HCT116 (cell line): ENCODE measurements around the gene GRIA1. TPM values are rescaled to one million over a fixed set of nuclear protein-coding genes. Genes with fewer than 3 reads are reported as not detected.

Source experiments
- ATAC-seq: fragments of 200-7000 bp; cut with Tn5 transposase; 2 replicates; pipeline ENCODE4 v1.9.1; 2020; ENCODE audit warnings: mild to moderate bottlenecking, moderate library complexity
- BruUV-seq: library from RNA; stranded (reverse); fragments of 400-500 nt; replicated peaks from 2 replicates; lab custom pipeline; 2021; lab: Mats Ljungman, UMichigan
- CTCF ChIA-PET: fragments of 300-600 bp; sonication (Branson Sonifier 250); formaldehyde crosslinking; loops from one replicate; lab custom pipeline; 2021; ENCODE audit warnings: antibody characterized with exemption; lab: Charles Lee
- POLR2A ChIA-PET: fragments of 300-600, 350-600 bp; sonication (Branson Sonifier 250); formaldehyde crosslinking; loops from one replicate; lab custom pipeline; 2021; ENCODE audit warnings: antibody characterized with exemption; lab: Charles Lee
- RAD21 ChIA-PET, 2 experiments: fragments of 300-600 bp; sonication (Branson Sonifier 250); formaldehyde crosslinking; loops; one replicate each; lab custom pipeline; 2023; ENCODE audit warnings: low total read pairs in 2 of 2; ENCODE audit not compliant: uncharacterized antibody in 2 of 2, unreplicated experiment in 2 of 2, low non-redundant PET in 1 of 2; lab: Charles Lee
- DNase-seq: peaks from one replicate; pipeline ENCODE4 v3.0.0-alpha.2; 2010; ENCODE audit warnings: low read depth, low spot score
- H2AFZ ChIP-seq: fragments of 200-600 bp; shearing (Covaris generic), sonication (generic); 2 replicates; pipeline ENCODE4 v1.6.1; 2017; ENCODE audit warnings: low read depth, mixed run types, mixed read lengths, antibody characterized with exemption, low read length; ENCODE audit not compliant: poor library complexity, severe bottlenecking
- H3K27ac ChIP-seq: 2 replicates; pipeline ENCODE4 v1.5.1; 2012; ENCODE audit warnings: low read depth, low read length
- H3K27me3 ChIP-seq: fragments of 200-600 bp; sonication (generic); 2 replicates; pipeline ENCODE4 v1.6.1; 2016; ENCODE audit warnings: mixed run types, low read length, mixed read lengths; ENCODE audit not compliant: insufficient read depth
- H3K36me3 ChIP-seq, 2 experiments: fragments of 200-500 bp in 1 of 2; fragments of 200-600 bp in 1 of 2; sonication (Bioruptor generic) in 1 of 2; sonication (generic) in 1 of 2; 2 replicates each; pipeline versions ENCODE4 v1.5.1 to v1.6.1; 2014 to 2016; ENCODE audit warnings: low read length in 2 of 2, inconsistent platforms in 1 of 2, mixed read lengths in 1 of 2, mixed run types in 1 of 2; ENCODE audit not compliant: insufficient read depth in 2 of 2, control insufficient read depth in 1 of 2
- H3K4me1 ChIP-seq, 2 experiments: fragments of 200-600 bp in 1 of 2; sonication (generic) in 1 of 2; 2 replicates each; pipeline versions ENCODE4 v1.5.1 to v1.6.1; 2012 to 2017; ENCODE audit warnings: low read length in 2 of 2, inconsistent platforms in 1 of 2, mild to moderate bottlenecking in 1 of 2, mixed read lengths in 1 of 2, mixed run types in 1 of 2, moderate library complexity in 1 of 2; ENCODE audit not compliant: insufficient read depth in 2 of 2, control insufficient read depth in 1 of 2
- H3K4me2 ChIP-seq: fragments of 200-600 bp; sonication (generic); 2 replicates; pipeline ENCODE4 v1.6.1; 2017; ENCODE audit warnings: mixed run types, low read length, mixed read lengths
- H3K4me3 ChIP-seq, 2 experiments: fragments of 200-600 bp in 1 of 2; sonication (generic) in 1 of 2; replicated peaks in 1 of 2; 2 replicates each; pipeline ENCODE4 v1.5.1; 2011 to 2016; ENCODE audit warnings: low read length in 2 of 2, control low read depth in 1 of 2, low read depth in 1 of 2, mild to moderate bottlenecking in 1 of 2, mixed read lengths in 1 of 2, mixed run types in 1 of 2
- H3K79me2 ChIP-seq: fragments of 200-600 bp; sonication (generic); 2 replicates; pipeline ENCODE4 v1.6.1; 2017; ENCODE audit warnings: mild to moderate bottlenecking, mixed run types, low read length, moderate library complexity, mixed read lengths; ENCODE audit not compliant: insufficient read depth
- H3K9ac ChIP-seq: fragments of 200-600 bp; sonication (generic); 2 replicates; pipeline ENCODE4 v1.6.1; 2016; ENCODE audit warnings: low read length, mixed read lengths
- H3K9me2 ChIP-seq: fragments of 200-600 bp; sonication (generic), shearing (Covaris generic); 2 replicates; pipeline ENCODE4 v1.6.1; 2017; ENCODE audit warnings: mixed run types, mild to moderate bottlenecking, moderate library complexity; ENCODE audit not compliant: insufficient read depth
- H3K9me3 ChIP-seq, 2 experiments: fragments of 200-500 bp in 1 of 2; fragments of 200-600 bp in 1 of 2; sonication (Bioruptor generic) in 1 of 2; sonication (generic) in 1 of 2; 2 replicates each; pipeline ENCODE4 v1.6.1; 2014 to 2017; ENCODE audit warnings: low read length in 2 of 2, mixed read lengths in 2 of 2, inconsistent platforms in 1 of 2, low read depth in 1 of 2, mild to moderate bottlenecking in 1 of 2, mixed run types in 1 of 2, moderate library complexity in 1 of 2; ENCODE audit not compliant: control insufficient read depth in 1 of 2, insufficient read depth in 1 of 2
- H4K20me1 ChIP-seq: fragments of 200-600 bp; sonication (generic), shearing (Covaris generic); 2 replicates; pipeline ENCODE4 v1.6.1; 2017; ENCODE audit warnings: mixed run types, mild to moderate bottlenecking, moderate library complexity; ENCODE audit not compliant: insufficient read depth
- ATF3 ChIP-seq: IDR thresholded peaks from 2 replicates; pipeline ENCODE4 v1.6.1; 2012
- CEBPB ChIP-seq: IDR thresholded peaks from 2 replicates; pipeline ENCODE4 v1.6.1; 2012; ENCODE audit warnings: low read depth
- CTCF ChIP-seq, 3 experiments: fragments of 200-600 bp in 1 of 3; sonication (generic) in 1 of 3; IDR thresholded peaks in 2 of 3; conservative IDR thresholded peaks in 1 of 3; 2 replicates each; pipeline ENCODE4 v1.5.1; 2012 to 2017; ENCODE audit warnings: low read depth in 2 of 3, low read length in 2 of 3, antibody characterized with exemption in 1 of 3, borderline replicate concordance in 1 of 3, control low read depth in 1 of 3, mild to moderate bottlenecking in 1 of 3, mixed read lengths in 1 of 3, mixed run types in 1 of 3, moderate library complexity in 1 of 3; ENCODE audit not compliant: insufficient read depth in 1 of 3
- EGR1 ChIP-seq: IDR thresholded peaks from 2 replicates; pipeline ENCODE4 v1.6.1; 2012; ENCODE audit warnings: low read depth
- EZH2 ChIP-seq: fragments of 200-600 bp; sonication (generic); IDR thresholded peaks from 2 replicates; pipeline ENCODE4 v1.6.1; 2017; ENCODE audit warnings: antibody characterized with exemption, mixed run types
- FOSL1 ChIP-seq: IDR thresholded peaks from 2 replicates; pipeline ENCODE4 v1.6.1; 2012; ENCODE audit warnings: low read depth
- JUND ChIP-seq: IDR thresholded peaks from 2 replicates; pipeline ENCODE4 v1.6.1; 2012
- MAX ChIP-seq: IDR thresholded peaks from 2 replicates; pipeline ENCODE4 v1.6.1; 2012
- POLR2A ChIP-seq: IDR thresholded peaks from 2 replicates; pipeline ENCODE4 v1.7.0; 2011; ENCODE audit warnings: borderline replicate concordance; ENCODE audit not compliant: insufficient read depth, insufficient read length; ENCODE audit errors: extremely low read depth
- SP1 ChIP-seq: IDR thresholded peaks from 2 replicates; pipeline ENCODE4 v1.6.1; 2012; ENCODE audit warnings: low read depth
- SRF ChIP-seq: IDR thresholded peaks from 2 replicates; pipeline ENCODE4 v1.6.1; 2012; ENCODE audit warnings: low read depth
- TCF7L2 ChIP-seq: IDR thresholded peaks from 2 replicates; pipeline ENCODE4 v1.7.0; 2011; ENCODE audit warnings: borderline replicate concordance, inconsistent platforms; ENCODE audit not compliant: insufficient read depth, insufficient read length; ENCODE audit errors: extremely low read depth
- ZBTB33 ChIP-seq: IDR thresholded peaks from 2 replicates; pipeline ENCODE4 v1.6.1; 2011; ENCODE audit warnings: mild to moderate bottlenecking, low read length, moderate library complexity; ENCODE audit not compliant: insufficient replicate concordance; ENCODE audit errors: extremely low read depth
- ZFX ChIP-seq: fragments of 450-650 bp; IDR thresholded peaks from 2 replicates; pipeline ENCODE4 v1.6.1; 2017
- ZNF274 ChIP-seq: fragments of 200-500 bp; sonication (Bioruptor generic); IDR thresholded peaks from 2 replicates; pipeline ENCODE4 v1.6.1; 2014; ENCODE audit warnings: mild to moderate bottlenecking, low read depth, low read length, inconsistent platforms
- intact Hi-C: fragments of 100-400 bp; cut with micrococcal nuclease; formaldehyde crosslinking; loops from 2 replicates; pipeline ENCODE4 v1.10.0; 2022
- total RNA-seq: library from RNA; stranded (reverse); gene quantifications from one replicate; pipeline ENCODE4 v1.2.1, GENCODE V29; 2021; ENCODE audit not compliant: unreplicated experiment

Gene GRIA1
- total RNA-seq, 1 experiment from 2014 or later: not detected

- no peak overlapping the region for H3K4me3 ChIP-seq
- TF ChIP-seq MAX (no peak), SP1 (no peak), ATF3 (no peak), ZBTB33 (no peak), CEBPB (no peak), ZFX (no peak), JUND (no peak), EZH2 (no peak), FOSL1 (no peak), ZNF274 (no peak), CTCF (IDR thresholded peaks at IDR 0.05 in 2 of 3, conservative IDR thresholded peaks at IDR 0.05 in 1 of 3; ENCODE audit: borderline replicate concordance in 1 of 3, insufficient read depth in 1 of 3, low read depth in 2 of 3, low read length in 2 of 3) (no peak), SRF (no peak), TCF7L2 (no peak), POLR2A (no peak), EGR1 (no peak)
- ATAC-seq (no peak), DNase-seq (no peak)
- no peaks in the 10 kb centered on the region for H3K79me2 ChIP-seq
- intact Hi-C loops: loop anchor here (5.0 kb wide), 1 partner anchor 966 kb away; no protein-coding TSS in a partner anchor
- H3K36me3 ChIP-seq: no peaks in the 10 kb centered on the region
- peaks cover 22% of the 10 kb centered on the region for H3K27me3 ChIP-seq
- H3K4me1 ChIP-seq: no peaks in the 10 kb centered on the region
- H4K20me1 ChIP-seq: no peaks in the 10 kb centered on the region
- H3K9ac ChIP-seq: no peak overlapping the region
- no peaks in the 10 kb centered on the region for H3K9me3 ChIP-seq
- ChIA-PET POLR2A (no interaction called here), RAD21 (no interaction called here), CTCF (no interaction called here)
- BruUV-seq: no TSS peak
- H3K27ac ChIP-seq: no peak overlapping the region
- H3K9me2 ChIP-seq: no peaks in the 10 kb centered on the region
- no peak overlapping the region for H3K4me2 ChIP-seq
- H2AFZ ChIP-seq: no peak overlapping the region
These were observed 8.0 kb downstream of the GRIA1 start for GRCh38 chr5:153498516-153498915.
